Panc1 (cell line): Measurements from ENCODE around the gene SLTM.

Source experiments
- POLR2AphosphoS5 ChIP-seq: IDR thresholded peaks from 2 replicates; pipeline ENCODE4 v1.6.1; 2012; ENCODE audit warnings: mild to moderate bottlenecking, low read depth, low read length, moderate library complexity
- REST ChIP-seq, 2 experiments: IDR thresholded peaks; 2 replicates each; pipeline ENCODE4 v1.6.1; 2011 to 2012; ENCODE audit warnings: low read depth in 2 of 2, control low read depth in 1 of 2, low read length in 1 of 2, mild to moderate bottlenecking in 1 of 2, moderate library complexity in 1 of 2; ENCODE audit not compliant: insufficient read depth in 1 of 2
- SIN3A ChIP-seq: IDR thresholded peaks from 2 replicates; pipeline ENCODE4 v1.6.1; 2012; ENCODE audit warnings: low read depth, mild to moderate bottlenecking, low read length, moderate library complexity, borderline replicate concordance; ENCODE audit not compliant: insufficient read depth
- TCF7L2 ChIP-seq: IDR thresholded peaks from 2 replicates; pipeline ENCODE4 v1.6.1; 2011; ENCODE audit warnings: mild to moderate bottlenecking, low read depth, low read length, inconsistent platforms
- TF ChIP-seq, protein P1 (sequence below): fragments of 450-650 bp; IDR thresholded peaks from 2 replicates; pipeline ENCODE4 v1.5.1; 2017; ENCODE audit warnings: mild to moderate bottlenecking

DNA sequence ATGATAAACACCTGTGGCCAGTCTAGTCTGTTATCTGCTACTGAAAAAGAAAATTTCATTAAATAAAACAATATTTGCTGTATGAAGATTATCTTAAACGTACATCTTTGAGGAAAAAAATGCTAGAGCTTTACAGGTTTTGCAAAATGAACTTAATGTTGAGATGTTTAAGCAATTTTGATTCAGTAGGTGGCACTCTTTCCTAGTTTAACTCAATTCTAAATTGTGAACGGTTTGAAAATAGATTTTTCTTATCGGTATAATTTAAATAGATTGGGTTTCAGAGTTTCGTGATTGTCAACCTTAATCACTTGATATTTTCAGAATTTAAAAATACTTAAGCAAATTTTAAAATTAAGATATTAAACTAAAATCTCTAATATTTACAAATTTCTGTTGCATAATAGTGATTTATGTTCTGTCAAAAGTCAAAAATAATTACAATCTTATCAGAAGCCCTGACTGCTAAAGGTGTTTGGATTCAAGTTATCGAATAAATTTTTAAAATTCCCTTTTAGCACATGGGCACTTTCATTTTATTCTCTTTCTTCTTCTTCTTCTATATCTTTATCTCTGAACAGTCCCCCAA lies 47.0 kb upstream of the SLTM start:
- no peak for TF ChIP-seq REST (IDR thresholded peaks at IDR 0.05; ENCODE audit: insufficient read depth in 1 of 2, low read depth in 2 of 2, low read length in 1 of 2)
- TF ChIP-seq, protein P1, sequence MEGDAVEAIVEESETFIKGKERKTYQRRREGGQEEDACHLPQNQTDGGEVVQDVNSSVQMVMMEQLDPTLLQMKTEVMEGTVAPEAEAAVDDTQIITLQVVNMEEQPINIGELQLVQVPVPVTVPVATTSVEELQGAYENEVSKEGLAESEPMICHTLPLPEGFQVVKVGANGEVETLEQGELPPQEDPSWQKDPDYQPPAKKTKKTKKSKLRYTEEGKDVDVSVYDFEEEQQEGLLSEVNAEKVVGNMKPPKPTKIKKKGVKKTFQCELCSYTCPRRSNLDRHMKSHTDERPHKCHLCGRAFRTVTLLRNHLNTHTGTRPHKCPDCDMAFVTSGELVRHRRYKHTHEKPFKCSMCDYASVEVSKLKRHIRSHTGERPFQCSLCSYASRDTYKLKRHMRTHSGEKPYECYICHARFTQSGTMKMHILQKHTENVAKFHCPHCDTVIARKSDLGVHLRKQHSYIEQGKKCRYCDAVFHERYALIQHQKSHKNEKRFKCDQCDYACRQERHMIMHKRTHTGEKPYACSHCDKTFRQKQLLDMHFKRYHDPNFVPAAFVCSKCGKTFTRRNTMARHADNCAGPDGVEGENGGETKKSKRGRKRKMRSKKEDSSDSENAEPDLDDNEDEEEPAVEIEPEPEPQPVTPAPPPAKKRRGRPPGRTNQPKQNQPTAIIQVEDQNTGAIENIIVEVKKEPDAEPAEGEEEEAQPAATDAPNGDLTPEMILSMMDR = peak; percentile 62; the same call in 1 of the 2 replicates
- no peak for TF ChIP-seq POLR2AphosphoS5
- no peak for TF ChIP-seq TCF7L2
- no peak for TF ChIP-seq SIN3A
